ENCODE results near the gene ELOVL5. TPM values are rescaled to one million over a fixed set of nuclear protein-coding genes. Genes with fewer than 3 reads are reported as not detected.

Gene ELOVL5
- total RNA-seq, 2 experiments from 2014 or later = 157 to 162 TPM

DNA sequence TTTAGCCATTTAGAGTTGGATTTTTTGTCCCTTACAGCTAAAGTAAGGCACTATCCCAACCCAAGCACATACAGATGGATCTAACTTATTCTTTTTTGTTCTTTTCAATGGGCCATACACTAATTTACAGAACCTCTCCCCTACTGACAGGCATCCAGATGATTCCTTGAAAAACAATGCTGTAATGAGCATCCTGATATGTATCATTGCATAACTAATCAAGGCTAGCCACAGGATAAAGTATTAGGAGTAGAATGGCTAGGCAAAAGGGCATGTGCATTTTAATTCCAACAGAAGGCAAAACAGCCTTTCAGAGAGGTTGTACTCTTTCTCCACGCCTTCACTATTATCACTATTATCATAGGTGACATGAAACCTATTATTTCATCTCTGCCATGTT, 54.1 kb downstream of the ELOVL5 start:
- CTCF ChIA-PET = no interaction called here
- Mint-ChIP-seq H3K9me3 (no peaks in the 10 kb centered on the region), H3K4me3 (no peak overlapping the region), H3K4me1 (peaks cover 68% of the 10 kb centered on the region), H3K36me3 (ENCODE audit: low read depth) (peaks cover 46% of the 10 kb centered on the region), H3K27ac (no peak overlapping the region), H3K27me3 (no peaks in the 10 kb centered on the region)
- DNase-seq = no peak
- POLR2A ChIA-PET = no interaction called here

DNA sequence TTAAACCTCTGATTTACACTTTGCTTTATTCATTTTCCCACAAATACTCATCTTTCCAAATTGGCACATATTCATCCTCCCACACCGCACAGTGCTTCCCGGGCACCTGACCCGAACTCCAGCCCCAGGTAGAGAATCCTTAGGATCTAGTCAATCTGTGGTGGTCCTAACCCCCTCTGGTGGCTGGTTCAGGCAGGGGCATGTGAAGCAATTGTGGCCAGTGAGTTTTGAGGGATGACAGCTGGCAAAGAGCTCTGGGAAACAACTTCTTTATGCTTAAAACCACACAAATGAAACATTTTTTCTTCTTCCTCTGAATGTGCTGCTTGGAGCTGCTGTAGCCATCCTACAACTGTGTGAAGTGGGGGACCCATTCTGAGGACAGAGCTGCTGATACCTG, 54.7 kb downstream of the ELOVL5 start:
- ChIA-PET CTCF (no interaction called here), POLR2A (interaction anchor here (1.5 kb wide), 1 partner anchor 54 kb away, joined by 5 read pairs; no protein-coding TSS in a partner anchor)

DNA sequence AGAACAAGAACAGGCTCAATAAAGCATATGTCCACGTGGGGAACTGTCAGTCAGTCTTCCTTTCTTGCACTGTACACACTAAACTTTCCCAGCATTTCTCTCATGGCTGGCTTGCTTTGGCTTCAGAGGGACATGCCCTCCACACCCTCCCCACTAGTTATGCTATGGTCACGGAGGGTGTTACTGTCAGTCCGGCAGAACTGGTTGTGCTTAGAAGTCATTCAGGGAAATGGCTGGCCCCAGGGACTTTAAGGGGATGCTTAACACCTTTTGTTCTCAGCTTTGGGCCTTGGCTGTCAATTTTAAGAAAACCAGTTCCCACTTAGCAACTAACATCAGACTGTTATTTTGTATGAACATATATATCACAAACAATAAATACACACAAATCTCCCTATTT, 55.1 kb downstream of the ELOVL5 start:
- no peaks in the 10 kb centered on the region for H3K9me3 Mint-ChIP-seq
- CTCF ChIA-PET = no interaction called here
- no peaks in the 10 kb centered on the region for H3K27me3 Mint-ChIP-seq
- H3K27ac Mint-ChIP-seq = no peak overlapping the region
- peaks cover 52% of the 10 kb centered on the region for H3K36me3 Mint-ChIP-seq (ENCODE audit: low read depth)
- POLR2A ChIA-PET = interaction anchor here (1.5 to 5.2 kb wide), 2 partner anchors 8 to 54 kb away, joined by 5 to 29 read pairs; no protein-coding TSS in a partner anchor
- DNase-seq = no peak
- no peak overlapping the region for H3K4me3 Mint-ChIP-seq
- H3K4me1 Mint-ChIP-seq = peaks cover 63% of the 10 kb centered on the region

More for the DNA sequence above, 54.7 kb downstream of the ELOVL5 start:
- Mint-ChIP-seq H3K4me1 (peaks cover 65% of the 10 kb centered on the region), H3K36me3 (ENCODE audit: low read depth) (peaks cover 51% of the 10 kb centered on the region), H3K27me3 (no peaks in the 10 kb centered on the region), H3K27ac (no peak overlapping the region), H3K9me3 (no peaks in the 10 kb centered on the region), H3K4me3 (no peak overlapping the region)
- no peak for DNase-seq

DNA sequence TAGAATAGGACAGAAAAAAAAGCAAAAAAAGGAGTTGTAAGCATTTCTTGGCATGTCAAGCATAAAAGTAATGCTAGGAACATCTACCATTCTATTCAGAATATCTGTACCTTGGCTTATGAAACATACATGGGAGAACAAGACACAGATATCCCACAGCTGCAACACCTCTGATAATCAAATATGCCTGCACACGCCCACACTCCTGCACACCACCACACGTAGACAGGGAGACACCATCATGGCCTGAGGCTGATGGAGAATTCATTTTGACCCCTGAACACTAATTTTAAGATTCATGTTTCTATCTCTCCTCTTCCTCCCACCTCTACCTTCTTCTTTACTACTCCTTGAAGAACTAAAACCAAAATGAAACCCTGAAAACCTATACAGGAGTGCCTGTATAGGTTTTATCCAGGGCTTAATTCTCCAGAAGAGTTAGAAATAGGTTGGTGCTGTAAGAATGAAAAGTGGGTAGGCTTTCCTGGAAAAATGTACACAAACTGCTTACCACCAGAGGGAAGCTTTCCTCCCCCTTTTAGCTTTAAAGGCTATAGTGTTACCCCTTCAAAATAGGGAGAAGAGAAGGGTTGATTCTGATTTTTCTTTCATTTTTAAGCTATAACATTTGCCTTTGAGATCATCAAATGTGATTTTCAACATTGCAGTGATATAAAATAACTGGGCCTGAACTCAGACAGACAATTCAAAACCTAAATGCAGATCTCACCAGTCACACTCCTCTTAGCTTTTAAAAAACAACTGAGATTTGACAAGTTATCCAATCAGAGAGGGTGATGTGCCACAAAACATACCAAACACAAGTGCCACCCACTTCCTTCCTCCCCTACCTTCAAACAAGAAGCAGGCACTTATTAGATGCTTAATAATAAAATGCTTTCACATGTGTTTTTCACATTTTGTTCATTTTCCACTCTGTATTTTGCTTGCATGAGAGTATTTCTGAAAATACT, 57.9 kb downstream of the ELOVL5 start:
- peak overlapping the region; percentile 1 for H3K4me3 Mint-ChIP-seq
- POLR2A ChIA-PET = interaction anchor here (0.6 to 5.2 kb wide), 10 partner anchors 11 to 352 kb away, joined by 3 to 29 read pairs (median 4); partner anchors contain the start of gene ELOVL5
- H3K9me3 Mint-ChIP-seq = no peaks in the 10 kb centered on the region
- H3K27me3 Mint-ChIP-seq = no peaks in the 10 kb centered on the region
- peaks cover 58% of the 10 kb centered on the region for H3K4me1 Mint-ChIP-seq
- H3K36me3 Mint-ChIP-seq (ENCODE audit: low read depth) = peaks cover 72% of the 10 kb centered on the region
- CTCF ChIA-PET = interaction anchor here (0.9 to 2.1 kb wide), 7 partner anchors 12 to 118 kb away, joined by 3 to 8 read pairs (median 4); no protein-coding TSS in a partner anchor
- no peak for DNase-seq
- peak overlapping the region; percentile 63 for H3K27ac Mint-ChIP-seq

DNA sequence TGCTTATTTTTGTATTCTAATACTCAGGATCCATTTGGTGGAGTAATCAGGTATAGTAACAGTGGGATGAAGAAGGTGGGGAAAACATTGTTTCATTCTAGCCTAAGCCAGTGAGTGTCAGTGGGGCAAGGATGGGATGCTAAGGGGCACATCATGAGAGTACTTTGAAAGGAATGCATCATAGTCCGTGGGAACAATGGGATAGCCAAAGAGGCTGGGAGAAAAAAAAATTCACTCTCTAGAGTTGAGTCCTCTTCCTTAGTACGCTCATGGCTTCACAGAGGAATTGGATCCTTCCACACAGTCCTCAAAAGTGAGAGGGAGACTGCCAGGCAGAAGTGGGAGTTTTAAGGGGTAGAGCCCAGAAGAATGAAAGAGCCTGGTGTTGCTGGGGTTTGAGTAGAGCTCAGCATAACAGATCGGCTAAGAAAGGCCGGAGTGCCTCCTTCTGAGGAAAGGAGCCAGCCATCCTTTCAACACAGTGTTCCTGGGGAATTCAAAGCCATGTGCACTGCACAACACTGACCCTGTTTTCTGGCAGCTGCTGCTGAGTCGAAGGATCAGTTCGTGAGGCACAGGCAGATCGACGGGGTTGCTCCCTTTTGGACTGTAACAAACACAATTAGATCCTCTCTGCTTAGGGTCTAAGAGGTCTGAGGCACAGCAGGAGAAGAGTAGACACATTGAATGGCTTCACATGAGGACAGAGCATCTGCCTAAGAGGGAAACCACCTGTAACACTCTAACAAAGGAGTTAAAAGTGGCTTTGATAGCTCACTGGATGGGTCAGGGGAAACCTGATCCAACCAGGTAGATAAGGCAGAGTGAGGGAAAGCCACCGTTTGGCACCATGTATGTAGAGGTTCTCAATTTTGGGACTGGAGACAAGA, 61.2 kb downstream of the ELOVL5 start:
- H3K36me3 Mint-ChIP-seq (ENCODE audit: low read depth) = peaks cover 68% of the 10 kb centered on the region
- no peaks in the 10 kb centered on the region for H3K9me3 Mint-ChIP-seq
- no peak for DNase-seq
- no peak overlapping the region for H3K4me3 Mint-ChIP-seq
- ChIA-PET CTCF (interaction anchor here (1.3 kb wide), 1 partner anchor 10 kb away, joined by 3 read pairs; no protein-coding TSS in a partner anchor), POLR2A (interaction anchor here (0.9 kb wide), 1 partner anchor 13 kb away, joined by 4 read pairs; no protein-coding TSS in a partner anchor)
- peaks cover 60% of the 10 kb centered on the region for H3K4me1 Mint-ChIP-seq
- peak overlapping the region; percentile 11 for H3K27ac Mint-ChIP-seq
- H3K27me3 Mint-ChIP-seq = no peaks in the 10 kb centered on the region

DNA sequence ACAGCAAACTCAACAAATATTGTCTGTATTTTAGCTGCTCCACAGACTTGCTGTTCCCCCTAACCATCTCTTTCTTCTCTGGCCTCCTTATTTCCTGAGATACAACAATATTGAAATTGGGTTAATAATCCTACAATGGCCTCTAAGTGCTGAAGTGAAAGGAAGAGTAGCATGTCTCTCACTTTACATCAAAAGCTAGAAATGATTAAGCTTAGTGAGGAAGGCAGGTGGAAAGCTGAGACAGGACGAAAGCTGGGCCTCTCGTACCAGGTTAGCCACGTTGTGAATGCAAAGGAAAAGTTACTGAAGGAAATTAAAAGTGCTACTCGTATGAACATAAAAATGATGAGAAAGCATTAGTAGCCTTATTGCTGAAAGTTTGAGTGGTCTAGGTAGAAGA, 63.8 kb downstream of the ELOVL5 start:
- Mint-ChIP-seq H3K4me3 (no peak overlapping the region), H3K4me1 (peaks cover 56% of the 10 kb centered on the region), H3K27ac (peak overlapping the region; percentile 55), H3K9me3 (no peaks in the 10 kb centered on the region), H3K36me3 (ENCODE audit: low read depth) (peaks cover 74% of the 10 kb centered on the region), H3K27me3 (no peaks in the 10 kb centered on the region)
- no peak for DNase-seq
- POLR2A ChIA-PET = interaction anchor here (0.9 to 1.7 kb wide), 4 partner anchors 11 to 64 kb away, joined by 3 to 8 read pairs (median 6); partner anchors contain the start of gene ELOVL5
- CTCF ChIA-PET = interaction anchor here (0.6 to 1.8 kb wide), 6 partner anchors 11 to 124 kb away, joined by 3 to 5 read pairs (median 4); no protein-coding TSS in a partner anchor

DNA sequence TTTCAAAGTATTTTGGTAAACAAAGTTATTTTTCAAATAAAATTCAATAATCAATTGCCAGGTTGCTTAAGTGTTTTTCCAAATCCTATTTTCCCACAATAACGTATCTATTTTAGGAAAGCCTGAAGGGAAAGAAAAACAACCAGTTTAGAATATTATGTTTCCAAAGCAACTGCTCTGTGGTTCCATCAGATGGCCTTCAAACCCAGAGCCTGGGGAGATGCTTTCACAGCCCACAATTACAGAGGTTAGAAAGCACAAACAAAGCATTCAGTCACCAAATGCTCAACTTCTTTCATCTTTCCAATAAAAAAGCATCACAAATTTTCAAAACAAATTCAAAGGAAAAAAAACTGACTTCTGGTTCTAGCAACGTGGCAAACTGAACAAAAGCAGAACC, 66.0 kb downstream of the ELOVL5 start:
- CTCF ChIA-PET = interaction anchor here (0.6 kb wide), 1 partner anchor 200 kb away, joined by 3 read pairs; no protein-coding TSS in a partner anchor
- peaks cover 72% of the 10 kb centered on the region for H3K36me3 Mint-ChIP-seq (ENCODE audit: low read depth)
- H3K27me3 Mint-ChIP-seq = no peaks in the 10 kb centered on the region
- H3K9me3 Mint-ChIP-seq = no peaks in the 10 kb centered on the region
- peaks cover 51% of the 10 kb centered on the region for H3K4me1 Mint-ChIP-seq
- DNase-seq = no peak
- no peak overlapping the region for H3K27ac Mint-ChIP-seq
- POLR2A ChIA-PET = no interaction called here
- no peak overlapping the region for H3K4me3 Mint-ChIP-seq

DNA sequence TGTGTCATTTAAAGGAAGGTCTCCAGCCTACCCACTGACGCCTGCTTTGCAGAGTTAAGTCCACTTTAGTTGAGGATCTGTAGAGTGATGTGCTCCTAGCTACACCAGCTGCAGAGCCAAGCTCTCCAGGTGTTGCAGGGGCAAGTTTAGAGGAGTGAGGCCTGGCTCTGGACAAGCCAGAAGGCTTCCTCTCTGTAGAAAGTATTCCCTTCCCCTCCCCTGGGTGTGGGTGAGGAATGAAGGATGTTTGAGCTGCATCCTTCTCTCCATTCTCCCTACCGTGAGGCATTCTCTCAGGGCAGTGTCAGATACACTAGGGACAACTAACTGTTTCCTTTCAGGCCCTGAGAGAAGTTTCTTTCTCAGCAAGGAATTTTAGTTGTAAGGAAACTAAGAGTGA, 66.5 kb downstream of the ELOVL5 start:
- Mint-ChIP-seq H3K27ac (no peak overlapping the region), H3K4me1 (peaks cover 48% of the 10 kb centered on the region), H3K9me3 (no peaks in the 10 kb centered on the region), H3K4me3 (no peak overlapping the region), H3K27me3 (no peaks in the 10 kb centered on the region), H3K36me3 (ENCODE audit: low read depth) (peaks cover 69% of the 10 kb centered on the region)
- CTCF ChIA-PET = no interaction called here
- POLR2A ChIA-PET = no interaction called here
- no peak for DNase-seq

DNA sequence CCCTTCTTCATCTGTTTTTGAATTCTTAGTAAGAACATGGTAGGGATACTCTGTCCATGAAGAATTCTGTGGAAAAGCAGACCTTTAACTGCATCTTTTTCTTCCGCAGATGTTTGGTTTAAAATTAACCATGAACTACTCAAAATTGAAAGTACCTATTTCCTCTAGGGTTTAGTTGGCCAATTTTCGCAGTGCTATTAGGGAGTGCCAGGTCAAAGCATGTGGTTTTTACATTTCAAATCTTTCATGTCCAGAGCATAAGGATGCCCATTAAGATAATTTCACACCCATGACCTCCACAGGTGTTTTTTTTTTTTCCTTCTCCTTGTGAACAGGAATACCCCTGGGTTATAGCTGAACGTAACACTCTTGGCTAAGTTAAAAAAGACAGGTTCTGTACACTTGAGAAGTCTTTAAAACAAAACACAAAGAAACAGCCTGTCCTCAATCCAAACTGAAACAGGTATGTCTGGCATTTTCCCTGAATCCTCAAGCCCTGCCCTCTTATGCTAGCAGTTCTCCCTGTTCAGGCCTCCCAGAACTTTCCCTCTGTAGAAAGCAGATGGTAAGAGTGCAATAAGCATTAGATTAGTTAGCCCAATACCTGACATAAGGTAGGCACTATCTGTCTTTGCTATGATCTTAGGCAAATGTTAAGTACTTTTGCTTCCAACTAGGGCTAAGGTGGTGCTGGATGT, 67.1 kb downstream of the ELOVL5 start:
- no peak overlapping the region for H3K4me3 Mint-ChIP-seq
- CTCF ChIA-PET = no interaction called here
- DNase-seq = no peak
- H3K9me3 Mint-ChIP-seq = no peaks in the 10 kb centered on the region
- no peak overlapping the region for H3K27ac Mint-ChIP-seq
- peaks cover 46% of the 10 kb centered on the region for H3K4me1 Mint-ChIP-seq
- POLR2A ChIA-PET = interaction anchor here (3.5 kb wide), 1 partner anchor 66 kb away, joined by 17 read pairs; the partner anchor contains the start of gene ELOVL5
- no peaks in the 10 kb centered on the region for H3K27me3 Mint-ChIP-seq
- peaks cover 69% of the 10 kb centered on the region for H3K36me3 Mint-ChIP-seq (ENCODE audit: low read depth)

DNA sequence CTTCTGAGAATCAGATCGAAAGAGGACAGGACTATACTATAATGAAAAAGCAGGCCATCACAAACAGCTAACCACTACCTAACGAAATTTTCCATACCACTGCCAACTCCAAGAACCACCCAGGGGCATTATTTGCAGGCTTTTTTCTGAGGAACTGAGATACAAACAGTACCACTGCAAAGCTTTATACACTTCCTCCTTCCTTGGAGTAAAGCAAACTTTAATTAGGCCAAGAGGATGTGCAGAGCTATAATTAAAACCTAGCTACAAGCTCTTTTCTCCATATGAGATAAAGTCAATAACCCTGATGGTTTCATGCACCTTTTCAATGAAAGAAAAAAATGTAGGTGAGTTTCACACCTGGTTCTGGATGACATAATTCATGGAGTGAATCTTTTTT, 68.5 kb downstream of the ELOVL5 start:
- POLR2A ChIA-PET = interaction anchor here (0.9 to 3.5 kb wide), 3 partner anchors 33 to 68 kb away, joined by 3 to 17 read pairs (median 3); partner anchors contain the start of gene ELOVL5

DNA sequence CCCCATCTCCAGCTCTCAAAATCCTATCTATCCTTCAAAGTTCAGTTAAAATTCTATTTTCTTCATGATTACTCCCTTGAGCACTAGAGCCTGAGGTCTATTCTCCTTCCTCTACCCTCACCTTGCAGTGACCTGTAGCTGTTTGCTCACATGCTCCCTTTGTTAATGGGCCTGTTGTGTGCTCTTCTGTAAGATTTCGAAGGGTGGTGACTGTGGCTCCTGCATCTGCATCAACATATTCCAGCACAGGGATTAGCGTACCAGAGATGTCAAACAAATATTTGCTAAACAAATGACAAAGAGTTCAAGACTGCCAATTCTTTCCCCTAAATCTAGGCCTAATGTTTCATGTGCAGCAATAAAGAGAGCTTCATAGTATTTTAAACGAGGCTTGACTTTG, 69.5 kb downstream of the ELOVL5 start:
- POLR2A ChIA-PET = interaction anchor here (3.5 kb wide), 1 partner anchor 69 kb away, joined by 17 read pairs; the partner anchor contains the start of gene ELOVL5
- peaks cover 30% of the 10 kb centered on the region for H3K4me1 Mint-ChIP-seq
- DNase-seq = no peak
- peaks cover 69% of the 10 kb centered on the region for H3K36me3 Mint-ChIP-seq (ENCODE audit: low read depth)
- H3K9me3 Mint-ChIP-seq = no peaks in the 10 kb centered on the region
- no peaks in the 10 kb centered on the region for H3K27me3 Mint-ChIP-seq
- no peak overlapping the region for H3K27ac Mint-ChIP-seq
- no peak overlapping the region for H3K4me3 Mint-ChIP-seq
- CTCF ChIA-PET = no interaction called here

More for the DNA sequence above, 68.5 kb downstream of the ELOVL5 start:
- Mint-ChIP-seq H3K4me3 (no peak overlapping the region), H3K36me3 (ENCODE audit: low read depth) (peaks cover 69% of the 10 kb centered on the region), H3K4me1 (peaks cover 36% of the 10 kb centered on the region), H3K27me3 (no peaks in the 10 kb centered on the region), H3K27ac (no peak overlapping the region), H3K9me3 (no peaks in the 10 kb centered on the region)
- no peak for DNase-seq
- CTCF ChIA-PET = no interaction called here

DNA sequence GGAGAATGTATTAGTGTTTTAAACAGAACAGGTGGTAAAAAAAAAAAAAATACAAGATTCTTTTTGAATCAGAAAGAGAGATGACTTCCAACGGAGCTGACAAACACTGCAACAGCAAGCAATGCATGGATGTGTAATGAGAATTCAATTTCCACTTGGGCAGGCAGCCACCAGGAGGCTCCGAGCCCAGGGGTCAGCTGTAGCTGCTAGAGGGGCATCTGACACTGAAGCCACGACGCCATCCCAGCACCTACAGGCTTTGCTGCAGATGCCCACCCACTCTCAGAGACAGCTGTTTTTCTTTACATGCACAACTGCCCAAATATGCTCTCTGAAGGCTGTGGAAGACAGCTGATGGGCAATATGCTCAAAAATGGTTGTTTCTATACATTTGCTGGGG, 75.4 kb downstream of the ELOVL5 start:
- H3K9me3 Mint-ChIP-seq = no peaks in the 10 kb centered on the region
- H3K27ac Mint-ChIP-seq = no peak overlapping the region
- no peaks in the 10 kb centered on the region for H3K27me3 Mint-ChIP-seq
- no peak overlapping the region for H3K4me3 Mint-ChIP-seq
- H3K36me3 Mint-ChIP-seq (ENCODE audit: low read depth) = peaks cover 71% of the 10 kb centered on the region
- ChIA-PET POLR2A (interaction anchor here (1.2 kb wide), 1 partner anchor 12 kb away, joined by 4 read pairs; no protein-coding TSS in a partner anchor), CTCF (interaction anchor here (0.9 to 1.5 kb wide), 3 partner anchors 12 to 212 kb away, joined by 3 to 5 read pairs (median 3); no protein-coding TSS in a partner anchor)
- DNase-seq = no peak
- H3K4me1 Mint-ChIP-seq = peaks cover 9% of the 10 kb centered on the region
